ENCODE data around the gene ZNF317.
A peak's percentile ranks its signal among the peaks of the same experiment; 100 is the strongest.

ZNF317 gene

DNA sequence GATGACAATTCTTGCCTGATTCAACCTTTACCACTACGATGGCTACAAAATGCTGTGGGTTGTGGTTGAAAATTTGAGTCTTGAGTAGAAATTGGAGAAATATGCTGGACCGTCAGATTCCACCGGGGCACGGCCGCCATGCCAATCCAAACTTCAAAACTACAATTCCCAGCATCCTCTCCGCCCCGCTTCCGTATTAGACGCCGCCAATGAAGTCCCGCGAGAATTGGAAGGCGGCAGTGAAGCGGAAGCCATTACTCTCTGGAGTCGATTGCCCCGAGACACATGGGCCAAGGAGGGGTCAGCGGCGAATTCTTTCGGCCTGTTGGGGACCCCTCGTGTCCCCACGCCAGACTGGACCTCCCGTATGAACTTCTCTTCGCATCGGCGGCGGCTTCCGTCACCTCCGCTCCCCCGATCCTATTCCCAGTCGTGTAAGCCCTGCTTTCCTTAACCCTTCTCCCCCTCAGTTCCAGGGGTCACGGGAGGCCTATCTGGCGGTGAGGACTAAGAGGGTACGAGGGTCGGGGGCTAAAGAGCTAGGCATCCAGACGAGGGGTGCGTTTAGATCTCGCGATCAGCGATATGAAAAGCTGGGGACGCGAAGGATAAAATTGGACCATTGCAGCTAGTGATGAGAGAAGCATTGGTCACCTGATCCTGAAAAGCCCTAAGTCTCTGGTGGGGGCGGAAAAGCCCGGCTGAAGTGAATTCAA is at the start of gene ZNF317:
ZNF317 (plus strand) TSS at position 239 of the 716 bp plus-strand sequence. CDS start 15,620 bp downstream, outside the sequence.
- peak; percentile 93 for DNase-seq (ENCODE audit: low spot score)

- no peak for DNase-seq (ENCODE audit: low spot score)
These were observed 32.8 kb upstream of the ZNF317 start, which contains the start of gene OR7G2 for GRCh38 chr19:9107375-9107774. Gene OR7G2, minus strand, starts transcription at chr19:9107475. Its CDS starts 4,232 bp downstream, at chr19:9103243.

DNA sequence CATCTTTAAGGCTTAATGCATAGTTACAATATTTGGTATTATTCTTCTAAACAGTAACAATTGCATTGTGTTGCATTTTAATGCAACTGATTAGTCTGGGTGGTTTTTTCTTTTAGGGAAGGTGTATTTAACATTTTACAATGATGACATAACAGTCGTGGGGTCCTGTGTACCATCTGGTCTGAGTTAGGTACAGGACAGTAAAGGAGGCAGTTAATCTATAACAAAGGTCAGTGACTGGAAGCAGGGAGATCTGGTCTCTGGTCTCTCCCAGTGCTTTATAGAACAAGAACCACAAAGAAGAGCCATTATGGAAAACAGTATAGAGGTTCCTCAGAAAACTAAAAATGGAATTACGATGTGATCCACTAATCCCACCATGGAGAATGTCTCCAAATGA is 30.2 kb upstream of the ZNF317 start:
- DNase-seq (ENCODE audit: low spot score) = no peak

GRCh38 chr19:9115307-9115813 is 24.8 kb upstream of the ZNF317 start, which contains the start of gene OR7G1:
Gene OR7G1, minus strand, starts transcription at chr19:9115763. Its CDS starts 0 bp downstream, at chr19:9115763.
- DNase-seq (ENCODE audit: low spot score) = no peak

- DNase-seq (ENCODE audit: low spot score) = no peak
These were observed 23.6 kb upstream of the ZNF317 start for GRCh38 chr19:9116547-9116946.

DNA sequence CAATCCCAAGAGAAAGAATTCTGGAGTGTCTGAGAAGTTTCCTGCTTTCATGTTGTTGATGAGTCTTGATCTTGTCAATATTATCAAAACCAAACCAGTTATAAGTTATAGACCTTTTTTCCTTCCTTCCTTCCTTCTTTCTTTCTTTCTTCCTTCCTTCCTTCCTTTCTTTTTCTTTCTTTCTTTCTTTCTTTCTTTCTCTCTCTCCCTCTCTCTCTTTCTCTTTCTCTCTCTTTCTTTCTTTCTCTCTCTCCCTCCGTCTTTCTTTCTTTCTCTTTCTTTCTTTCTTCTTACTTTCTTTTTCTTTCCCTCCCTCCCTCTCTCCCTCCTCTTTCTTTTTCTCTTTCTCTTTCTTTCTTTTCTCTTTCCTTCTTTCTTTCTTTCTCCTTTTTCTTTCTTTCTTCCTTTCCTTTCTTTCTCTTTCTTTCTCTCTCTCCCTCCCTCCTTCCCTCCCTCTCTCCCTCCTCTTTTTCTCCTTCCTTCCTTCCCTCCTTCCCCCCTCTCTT is 13.2 kb upstream of the ZNF317 start, which contains the start of gene OR7G3:
OR7G3 (minus strand) TSS at position 51 of the 506 bp plus-strand sequence; CDS start at position 51, 0 bp downstream.
- DNase-seq (ENCODE audit: low spot score) = no peak

GRCh38 chr19:9128171-9128570 is 12.0 kb upstream of the ZNF317 start:
- DNase-seq (ENCODE audit: low spot score) = no peak

- DNase-seq (ENCODE audit: low spot score) = no peak
These were observed 9.2 kb upstream of the ZNF317 start for GRCh38 chr19:9130965-9131364.

GRCh38 chr19:9132422-9132821 is 7.8 kb upstream of the ZNF317 start:
- no peak for DNase-seq (ENCODE audit: low spot score)

GRCh38 chr19:9139609-9140158 is 513 bp upstream of the ZNF317 start:
- DNase-seq (ENCODE audit: low spot score) = no peak

DNA sequence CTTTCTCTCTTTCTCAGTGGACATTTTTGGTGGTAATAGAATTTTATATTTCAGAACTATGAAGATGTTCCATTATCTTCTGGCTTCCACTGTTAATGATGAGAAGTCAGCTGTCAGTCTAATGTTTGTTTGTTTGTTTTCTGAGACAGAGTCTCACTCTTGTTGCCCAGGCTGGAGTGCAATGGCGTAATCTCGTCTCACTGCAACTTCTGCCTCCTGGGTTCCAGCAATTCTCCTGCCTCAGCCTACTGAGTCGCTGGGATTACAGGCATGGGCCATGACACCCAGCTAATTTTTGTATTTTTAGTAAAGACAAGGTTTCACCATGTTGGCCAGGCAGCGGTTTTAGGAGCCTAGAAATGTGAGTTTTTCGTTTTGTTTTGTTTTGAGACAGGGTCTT is 4.7 kb downstream of the ZNF317 start:
- no peak for DNase-seq (ENCODE audit: low spot score)

DNA sequence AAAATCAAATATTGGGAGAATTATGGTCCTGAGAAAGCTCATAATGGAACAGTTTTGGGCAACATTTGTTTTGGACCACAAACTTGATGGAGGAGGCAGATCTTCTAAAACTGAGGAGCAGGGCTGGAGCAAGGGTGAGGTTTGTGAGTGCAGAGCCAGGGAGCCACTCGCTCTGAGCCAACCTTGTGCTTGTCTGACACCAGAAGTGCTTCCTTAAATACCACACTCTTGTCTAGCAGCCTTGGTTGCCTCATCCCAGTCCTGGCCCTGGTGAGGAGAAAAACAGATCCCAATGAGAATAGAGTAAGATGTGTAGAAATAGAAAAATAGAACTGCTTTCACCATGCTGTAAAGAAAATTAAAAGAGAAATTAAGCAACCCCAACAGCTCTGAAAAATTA is 6.7 kb downstream of the ZNF317 start:
- DNase-seq (ENCODE audit: low spot score) = no peak

- DNase-seq (ENCODE audit: low spot score) = no peak
These were observed 8.5 kb downstream of the ZNF317 start for GRCh38 chr19:9148697-9149096.

DNA sequence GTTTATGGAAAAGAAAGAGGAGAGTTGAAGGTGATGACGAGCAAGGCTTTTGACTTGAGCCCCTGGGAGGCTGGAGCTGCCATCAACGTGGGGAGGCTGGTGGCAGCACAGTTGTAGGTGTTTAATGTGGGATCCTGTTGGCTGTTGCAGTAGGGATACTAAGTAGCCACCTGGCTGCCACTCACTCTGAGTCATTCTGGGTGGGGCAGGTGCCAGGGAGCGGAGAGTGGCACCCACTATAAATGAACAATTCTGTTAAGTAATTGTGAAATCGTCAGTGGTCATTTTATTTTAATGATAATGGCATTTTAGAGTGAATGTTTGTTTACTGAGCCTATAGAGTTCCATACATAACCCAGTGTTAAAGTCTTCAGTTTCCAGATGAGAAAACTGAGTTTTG is 9.8 kb downstream of the ZNF317 start:
- no peak for DNase-seq (ENCODE audit: low spot score)

DNA sequence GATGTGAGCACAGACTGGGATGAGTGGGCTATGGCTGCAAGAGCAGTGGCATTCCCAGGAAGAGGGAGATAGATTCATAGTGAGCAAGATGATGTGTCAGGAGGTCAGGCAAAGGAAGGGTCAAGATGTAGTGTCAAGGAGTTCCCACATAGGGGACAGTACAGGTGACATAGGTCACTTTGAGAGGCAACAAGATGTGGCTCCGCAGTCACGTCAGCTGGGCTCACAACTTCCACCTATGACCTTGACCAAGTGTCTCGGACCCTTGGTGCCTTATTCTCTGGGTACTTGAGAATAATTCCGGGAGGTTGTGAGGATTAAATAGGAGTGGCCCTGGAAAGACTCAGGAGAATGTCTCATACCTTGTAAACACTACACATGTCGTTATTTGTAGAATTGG is 10.5 kb downstream of the ZNF317 start:
- DNase-seq (ENCODE audit: low spot score) = no peak

GRCh38 chr19:9151367-9151766 is 11.2 kb downstream of the ZNF317 start:
- DNase-seq (ENCODE audit: low spot score) = no peak

DNA sequence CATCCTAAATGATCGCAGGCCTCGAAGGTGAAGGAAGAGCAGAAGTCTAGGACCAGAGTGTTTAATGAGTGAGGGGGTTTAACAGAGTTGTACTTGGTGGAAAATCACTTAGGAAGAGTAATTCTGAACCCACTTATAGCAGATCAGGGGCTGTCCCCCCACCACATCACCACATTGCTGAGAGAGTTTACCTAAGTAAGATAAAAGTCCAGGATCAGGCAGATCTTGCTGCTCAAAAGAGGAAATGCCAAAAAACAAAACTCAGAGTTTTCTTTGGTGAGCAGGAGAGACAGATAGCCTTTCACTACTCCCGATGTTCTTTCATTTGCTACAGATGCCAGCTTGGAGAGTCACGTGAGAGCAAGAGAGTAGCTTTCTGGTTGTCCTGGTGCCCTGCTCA is 15.4 kb downstream of the ZNF317 start:
- no peak for DNase-seq (ENCODE audit: low spot score)

DNA sequence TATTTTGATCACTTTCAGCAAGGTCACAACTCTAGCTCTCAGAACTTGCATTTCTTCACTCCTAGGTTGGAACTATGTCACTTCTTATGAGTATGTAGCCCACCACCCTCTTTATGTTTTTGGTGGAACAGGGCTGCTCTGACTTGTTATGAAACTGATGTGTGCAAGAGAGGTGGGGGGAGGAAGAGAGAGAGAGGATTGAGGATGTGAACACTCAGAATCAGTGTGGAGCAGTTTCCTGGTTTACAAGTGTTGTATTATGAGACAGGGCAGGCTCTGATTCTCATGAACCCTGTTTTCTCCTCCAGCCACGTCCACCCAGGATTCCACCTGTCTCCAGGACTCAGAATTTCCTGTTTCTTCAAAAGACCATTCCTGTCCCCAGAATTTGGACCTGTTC is 16.1 kb downstream of the ZNF317 start:
- no peak for DNase-seq (ENCODE audit: low spot score)

- DNase-seq (ENCODE audit: low spot score) = no peak
These were observed 19.7 kb downstream of the ZNF317 start for GRCh38 chr19:9159891-9160290.

DNA sequence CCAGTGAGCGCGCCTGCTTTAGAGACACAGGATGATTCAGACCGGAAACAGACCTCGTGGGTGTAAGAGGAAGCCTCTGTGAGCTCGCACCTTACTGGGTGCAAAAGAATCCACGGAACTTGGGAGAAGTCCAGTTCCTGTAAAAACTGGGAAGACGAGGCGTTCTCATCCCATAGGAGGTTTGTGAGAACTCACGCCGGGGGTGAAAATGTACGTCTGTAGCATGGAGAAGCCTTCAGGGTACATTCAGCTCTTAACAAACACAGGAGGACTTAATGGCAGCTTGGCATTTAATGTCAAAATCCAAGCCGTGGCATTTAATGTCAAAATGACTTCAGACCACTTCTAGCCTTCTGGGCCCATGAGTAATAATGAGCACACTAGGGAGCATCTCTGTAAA is 21.2 kb downstream of the ZNF317 start:
- DNase-seq (ENCODE audit: low spot score) = no peak

- no peak for DNase-seq (ENCODE audit: low spot score)
These were observed 25.1 kb downstream of the ZNF317 start for GRCh38 chr19:9165261-9165660.

GRCh38 chr19:9166846-9167245 is 26.6 kb downstream of the ZNF317 start:
- DNase-seq (ENCODE audit: low spot score) = no peak

GRCh38 chr19:9171393-9171991 is 31.3 kb downstream of the ZNF317 start:
- no peak for DNase-seq (ENCODE audit: low spot score)
